T-cell (primary cell): Measurements from ENCODE around the gene FOXRED1. TPM values are rescaled to one million over a fixed set of nuclear protein-coding genes. Genes with fewer than 3 reads are reported as not detected.

Source experiments
- ATAC-seq, 4 experiments: fragments of 200-7000 bp in 3 of 4; fragments of 150-1000 bp in 1 of 4; cut with Tn5 transposase; replicated peaks in 1 of 4; 1 replicate in 3 of 4; 2 replicates in 1 of 4; pipeline ENCODE4 v1.10.0; 2021; ENCODE audit warnings: moderate library complexity in 3 of 4, mild to moderate bottlenecking in 2 of 4, moderate number of reproducible peaks in 1 of 4
- CTCF ChIA-PET, 2 donors: fragments of 300-600 bp; sonication (Branson Sonifier 250); formaldehyde crosslinking; loops; one replicate each; lab custom pipeline; 2022; ENCODE audit warnings: antibody characterized with exemption in 2 of 2; lab: Charles Lee
- POLR2A ChIA-PET, 2 donors: fragments of 300-600 bp; sonication (Branson Sonifier 250); formaldehyde crosslinking; loops; one replicate each; lab custom pipeline; 2022; ENCODE audit warnings: antibody characterized with exemption in 2 of 2; lab: Charles Lee
- DNase-seq, 35 experiments: peaks; one replicate each; pipeline versions ENCODE4 v3.0.0 to v3.0.0-alpha.2; 2013 to 2023
- H3K27ac ChIP-seq: one replicate; pipeline ENCODE4 v1.5.1; 2013; ENCODE audit warnings: low read length
- H3K27me3 ChIP-seq, 2 experiments: replicated peaks in 1 of 2; 1 replicate in 1 of 2; 2 replicates in 1 of 2; pipeline versions ENCODE4 v1.6.1 to v1.7.0; 2013; ENCODE audit warnings: low read length in 1 of 2, mixed read lengths in 1 of 2; ENCODE audit not compliant: control insufficient read depth in 2 of 2, insufficient read depth in 2 of 2; ENCODE audit errors: extremely low read depth in 1 of 2
- H3K36me3 ChIP-seq, 2 donors: 1 replicate in 1 of 2; 2 replicates in 1 of 2; pipeline versions ENCODE4 v1.6.1 to v1.7.0; 2013; ENCODE audit warnings: low read length in 1 of 2; ENCODE audit not compliant: control insufficient read depth in 2 of 2, insufficient read depth in 1 of 2; ENCODE audit errors: extremely low read depth in 1 of 2
- H3K4me1 ChIP-seq, 2 experiments: 1 replicate in 1 of 2; 2 replicates in 1 of 2; pipeline versions ENCODE4 v1.6.1 to v1.7.0; 2013; ENCODE audit warnings: low read length in 2 of 2, mixed read lengths in 1 of 2; ENCODE audit not compliant: insufficient read depth in 2 of 2, control insufficient read depth in 1 of 2; ENCODE audit errors: extremely low read depth in 1 of 2
- H3K4me3 ChIP-seq, 2 donors: 1 replicate in 1 of 2; 2 replicates in 1 of 2; pipeline versions ENCODE4 v1.5.1 to v1.7.0; 2013; ENCODE audit warnings: mild to moderate bottlenecking in 2 of 2, low read length in 1 of 2, moderate library complexity in 1 of 2; ENCODE audit not compliant: control insufficient read depth in 1 of 2; ENCODE audit errors: extremely low read depth in 1 of 2
- H3K9me3 ChIP-seq: 2 replicates; pipeline ENCODE4 v1.7.0; 2013
- H3K27ac Mint-ChIP-seq, 2 donors: one replicate each; pipeline ENCODE4 v1.8.0; 2020 to 2021; ENCODE audit warnings: mild to moderate bottlenecking in 2 of 2, mixed read lengths in 2 of 2
- H3K27me3 Mint-ChIP-seq, 2 donors: one replicate each; pipeline ENCODE4 v1.8.0; 2021 to 2022; ENCODE audit warnings: mixed read lengths in 2 of 2
- H3K36me3 Mint-ChIP-seq: one replicate; pipeline ENCODE4 v1.8.0; 2021; ENCODE audit warnings: mixed read lengths
- H3K4me1 Mint-ChIP-seq, 3 donors: one replicate each; pipeline ENCODE4 v1.8.0; 2020 to 2022; ENCODE audit warnings: mixed read lengths in 3 of 3, mild to moderate bottlenecking in 1 of 3
- H3K4me3 Mint-ChIP-seq, 3 donors: one replicate each; pipeline ENCODE4 v1.8.0; 2020 to 2022; ENCODE audit warnings: mild to moderate bottlenecking in 3 of 3, mixed read lengths in 3 of 3, moderate library complexity in 3 of 3
- H3K9me3 Mint-ChIP-seq, 3 donors: one replicate each; pipeline ENCODE4 v1.8.0; 2020 to 2022; ENCODE audit warnings: mixed read lengths in 3 of 3
- WGBS: methylation state at CpG from one replicate; pipeline ENCODE4 v1.1.5; 2013; ENCODE audit warnings: missing lambda C conversion rate; ENCODE audit not compliant: insufficient coverage; 5-methylcytosine and 5-hydroxymethylcytosine counted together
- total RNA-seq, 35 experiments: library from RNA in 6 of 35; stranded (reverse) in 6 of 35; fragments of 120-200 nt in 1 of 35; gene quantifications; one replicate each; pipeline versions ENCODE4 v1.2.1 to v1.2.4 and lab custom pipeline; 2013 to 2026

Gene FOXRED1
- total RNA-seq, 5 donors from 2014 or later (not counting 1 experiment from before 2014, with no cell fraction given) = 32.5 to 38.5 (median 34.5) TPM

GRCh38 chr11:126313826-126314225, 44.9 kb downstream of the FOXRED1 start:
- H3K9me3 Mint-ChIP-seq = peaks cover 0 to 7% (median 4%) of the 10 kb centered on the region in 3 donors
- peaks cover 31 to 43% (median 32%) of the 10 kb centered on the region in 3 donors for H3K4me1 Mint-ChIP-seq

GRCh38 chr11:126317432-126317755, 48.4 kb downstream of the FOXRED1 start:
- peak overlapping the region in 2 of 3 donors; percentile 51 to 72 for H3K4me3 Mint-ChIP-seq
- H3K9me3 Mint-ChIP-seq = peaks cover 0 to 7% (median 4%) of the 10 kb centered on the region in 3 donors
- WGBS = 0% methylated on average over 1 of the region's 1 CpG
- Histone ChIP-seq H3K27ac (peak overlapping the region; percentile 57), H3K36me3 (peaks cover 0 to 12% of the 10 kb centered on the region in 2 donors), H3K27me3 (no peaks in the 10 kb centered on the region), H3K4me1 (peaks cover 17 to 25% of the 10 kb centered on the region in 2 experiments), H3K4me3 (peak overlapping the region in 1 of 2 donors; percentile 11), H3K9me3 (no peaks in the 10 kb centered on the region)
- ATAC-seq = no peak
- peak overlapping the region; percentile 84 to 94 for H3K27ac Mint-ChIP-seq
- no peaks in the 10 kb centered on the region for H3K27me3 Mint-ChIP-seq
- peaks cover 28 to 46% (median 36%) of the 10 kb centered on the region in 3 donors for H3K4me1 Mint-ChIP-seq
- CTCF ChIA-PET = interaction anchor here (0.6 to 2.6 kb wide), 3 partner anchors 8 to 163 kb away, joined by 3 to 13 read pairs (median 3); partner anchors contain the start of gene DCPS (in 1 of the 2)
- POLR2A ChIA-PET = no interaction called here
- H3K36me3 Mint-ChIP-seq = peaks cover 41% of the 10 kb centered on the region
- no peak for DNase-seq

More at GRCh38 chr11:126313826-126314225, 44.9 kb downstream of the FOXRED1 start:
- Mint-ChIP-seq H3K27me3 (no peaks in the 10 kb centered on the region), H3K36me3 (peaks cover 48% of the 10 kb centered on the region), H3K4me3 (no peak overlapping the region), H3K27ac (no peak overlapping the region)
- no peaks in the 10 kb centered on the region for H3K9me3 ChIP-seq
- H3K4me1 ChIP-seq = peaks cover 11 to 24% of the 10 kb centered on the region in 2 experiments
- CTCF ChIA-PET = interaction anchor here in 1 of 2 donors (0.6 kb wide), 1 partner anchor 10 kb away, joined by 3 read pairs; no protein-coding TSS in a partner anchor
- WGBS = 100% methylated on average over 1 of the region's 5 CpGs
- ATAC-seq (no peak), DNase-seq (no peak)
- H3K36me3 ChIP-seq = peaks cover 0 to 28% of the 10 kb centered on the region in 2 donors
- no peaks in the 10 kb centered on the region for H3K27me3 ChIP-seq
- POLR2A ChIA-PET = no interaction called here
- no peak overlapping the region for H3K27ac ChIP-seq
- no peak overlapping the region for H3K4me3 ChIP-seq

- no peaks in the 10 kb centered on the region for H3K27me3 ChIP-seq
- H3K36me3 ChIP-seq = peaks cover 0 to 12% of the 10 kb centered on the region in 2 donors
- H3K27me3 Mint-ChIP-seq = no peaks in the 10 kb centered on the region
- H3K4me1 ChIP-seq = peaks cover 17 to 25% of the 10 kb centered on the region in 2 experiments
- peak overlapping the region in 1 of 2 donors; percentile 11 for H3K4me3 ChIP-seq
- peaks cover 0 to 7% (median 4%) of the 10 kb centered on the region in 3 donors for H3K9me3 Mint-ChIP-seq
- peak overlapping the region; percentile 84 to 94 for H3K27ac Mint-ChIP-seq
- ChIA-PET CTCF (interaction anchor here (0.6 to 2.6 kb wide), 5 partner anchors 8 to 162 kb away, joined by 3 to 13 read pairs (median 4); partner anchors contain the start of gene DCPS (in 1 of the 2)), POLR2A (interaction anchor here in 1 of 2 donors (0.6 kb wide), 1 partner anchor 20 kb away, joined by 3 read pairs; no protein-coding TSS in a partner anchor)
- DNase-seq (peak in 11 of 35 experiments; percentile 7 to 52 (median 30)), ATAC-seq (peak; percentile 61 to 78 (median 70))
- H3K4me3 Mint-ChIP-seq = peak overlapping the region; percentile 49 to 72 (median 51)
- H3K4me1 Mint-ChIP-seq = peaks cover 28 to 46% (median 36%) of the 10 kb centered on the region in 3 donors
- H3K9me3 ChIP-seq = no peaks in the 10 kb centered on the region
- H3K27ac ChIP-seq = peak overlapping the region; percentile 57
- H3K36me3 Mint-ChIP-seq = peaks cover 41% of the 10 kb centered on the region
- WGBS = 67% methylated on average over 4 of the region's 14 CpGs
These were observed 49.0 kb downstream of the FOXRED1 start for GRCh38 chr11:126317756-126318573.

GRCh38 chr11:126318574-126319373, 49.8 kb downstream of the FOXRED1 start:
- CTCF ChIA-PET = interaction anchor here (0.8 to 2.6 kb wide), 5 partner anchors 9 to 162 kb away, joined by 3 to 13 read pairs (median 4); partner anchors contain the start of gene DCPS (in 1 of the 2)
- peak overlapping the region; percentile 28 to 72 (median 29) for H3K4me3 Mint-ChIP-seq
- no peaks in the 10 kb centered on the region for H3K27me3 ChIP-seq
- no peaks in the 10 kb centered on the region for H3K27me3 Mint-ChIP-seq
- peaks cover 0 to 7% (median 4%) of the 10 kb centered on the region in 3 donors for H3K9me3 Mint-ChIP-seq
- H3K9me3 ChIP-seq = no peaks in the 10 kb centered on the region
- H3K4me3 ChIP-seq = no peak overlapping the region
- H3K36me3 Mint-ChIP-seq = peaks cover 37% of the 10 kb centered on the region
- peaks cover 0 to 11% of the 10 kb centered on the region in 2 donors for H3K36me3 ChIP-seq
- DNase-seq (peak in 15 of 35 experiments; percentile 12 to 56 (median 34)), ATAC-seq (peak; percentile 72 to 78 (median 76))
- H3K27ac ChIP-seq = peak overlapping the region; percentile 57
- H3K4me1 Mint-ChIP-seq = peaks cover 28 to 46% (median 36%) of the 10 kb centered on the region in 3 donors
- WGBS = 43% methylated on average over 4 of the region's 9 CpGs
- H3K4me1 ChIP-seq = peaks cover 17 to 25% of the 10 kb centered on the region in 2 experiments
- POLR2A ChIA-PET = interaction anchor here in 1 of 2 donors (0.6 to 1.4 kb wide), 3 partner anchors 11 to 37 kb away, joined by 3 to 5 read pairs (median 5); no protein-coding TSS in a partner anchor
- H3K27ac Mint-ChIP-seq = peak overlapping the region; percentile 84 to 94

GRCh38 chr11:126319374-126319740, 50.4 kb downstream of the FOXRED1 start:
- ChIA-PET POLR2A (interaction anchor here (0.7 to 1.4 kb wide), 3 partner anchors 10 to 1518 kb away, joined by 3 to 5 read pairs (median 5); no protein-coding TSS in a partner anchor), CTCF (interaction anchor here (0.5 to 2.6 kb wide), 6 partner anchors 9 to 161 kb away, joined by 3 to 13 read pairs (median 4); partner anchors contain the start of gene DCPS (in 1 of the 2))
- H3K4me3 Mint-ChIP-seq = peak overlapping the region in 1 of 3 donors; percentile 72
- H3K4me1 Mint-ChIP-seq = peaks cover 28 to 42% (median 36%) of the 10 kb centered on the region in 3 donors
- H3K36me3 Mint-ChIP-seq = peaks cover 31% of the 10 kb centered on the region
- Histone ChIP-seq H3K4me1 (peaks cover 17 to 25% of the 10 kb centered on the region in 2 experiments), H3K36me3 (peaks cover 0 to 6% of the 10 kb centered on the region in 2 donors), H3K27ac (peak overlapping the region; percentile 48), H3K9me3 (no peaks in the 10 kb centered on the region), H3K27me3 (no peaks in the 10 kb centered on the region), H3K4me3 (no peak overlapping the region)
- ATAC-seq (no peak), DNase-seq (no peak)
- H3K27ac Mint-ChIP-seq = peak overlapping the region; percentile 84 to 94
- peaks cover 0 to 7% (median 4%) of the 10 kb centered on the region in 3 donors for H3K9me3 Mint-ChIP-seq
- WGBS = 87% methylated on average over 5 of the region's 5 CpGs
- H3K27me3 Mint-ChIP-seq = no peaks in the 10 kb centered on the region
